ENCODE measurements around the gene ZNF777. TPM values are rescaled to one million over a fixed set of nuclear protein-coding genes. Genes with fewer than 3 reads are reported as not detected.
"Not testable (repeated sequence)": the region's sequence is repeated elsewhere in the genome, so short reads cannot be mapped to it uniquely, and the experiment has no call there.

ZNF777 gene
- total RNA-seq, 1 donor from 2014 or later = 16.2 TPM

- CTCF ChIA-PET = no interaction called here
- intact Hi-C loops (cut with micrococcal nuclease) = no loop called here
- DNase-seq = no peak
- H3K9me3 Mint-ChIP-seq = no peaks in the 10 kb centered on the region
- H3K4me3 Mint-ChIP-seq = peak overlapping the region; percentile 62
- peak overlapping the region; percentile 71 for H3K27ac Mint-ChIP-seq
- POLR2A ChIA-PET = no interaction called here
- ATAC-seq (ENCODE audit: low read depth) = peak; percentile 28
- peaks cover 29% of the 10 kb centered on the region for H3K27me3 Mint-ChIP-seq
- H3K36me3 Mint-ChIP-seq (ENCODE audit: low read depth) = no peaks in the 10 kb centered on the region
- TF ChIP-seq CTCF (IDR thresholded peaks at IDR 0.05) = no peak
- H3K4me1 Mint-ChIP-seq = no peaks in the 10 kb centered on the region
These were observed 45.3 kb downstream of the ZNF777 start for GRCh38 chr7:149415391-149416071.

- Mint-ChIP-seq H3K27ac (peak overlapping the region; percentile 71), H3K36me3 (ENCODE audit: low read depth) (no peaks in the 10 kb centered on the region), H3K4me1 (no peaks in the 10 kb centered on the region), H3K9me3 (no peaks in the 10 kb centered on the region), H3K4me3 (peak overlapping the region; percentile 62), H3K27me3 (peaks cover 29% of the 10 kb centered on the region)
- ATAC-seq (ENCODE audit: low read depth) (peak; percentile 61), DNase-seq (peak; percentile 25)
- no peak for TF ChIP-seq CTCF (IDR thresholded peaks at IDR 0.05)
- POLR2A ChIA-PET = no interaction called here
- intact Hi-C loops (cut with micrococcal nuclease) = no loop called here
- CTCF ChIA-PET = no interaction called here
These were observed 46.0 kb downstream of the ZNF777 start for GRCh38 chr7:149414745-149415390.

GRCh38 chr7:149414171-149414570 lies 46.7 kb downstream of the ZNF777 start:
- intact Hi-C loops (cut with micrococcal nuclease) = no loop called here
- POLR2A ChIA-PET = no interaction called here
- CTCF ChIA-PET = no interaction called here
- DNase-seq (no peak), ATAC-seq (ENCODE audit: low read depth) (no peak)
- H3K36me3 Mint-ChIP-seq (ENCODE audit: low read depth) = no peaks in the 10 kb centered on the region
- H3K9me3 Mint-ChIP-seq = no peaks in the 10 kb centered on the region
- no peaks in the 10 kb centered on the region for H3K4me1 Mint-ChIP-seq
- no peak overlapping the region for H3K27ac Mint-ChIP-seq
- peaks cover 29% of the 10 kb centered on the region for H3K27me3 Mint-ChIP-seq
- no peak for TF ChIP-seq CTCF (IDR thresholded peaks at IDR 0.05)
- H3K4me3 Mint-ChIP-seq = no peak overlapping the region

- DNase-seq; intact Hi-C loops (cut with micrococcal nuclease); H3K4me1 Mint-ChIP-seq; H3K36me3 Mint-ChIP-seq (ENCODE audit: low read depth); ATAC-seq (ENCODE audit: low read depth); H3K27ac Mint-ChIP-seq; H3K9me3 Mint-ChIP-seq; CTCF ChIA-PET; POLR2A ChIA-PET; H3K4me3 Mint-ChIP-seq: not testable (repeated sequence)
- H3K27me3 Mint-ChIP-seq = peaks cover 34% of the 10 kb centered on the region
These were observed 47.8 kb downstream of the ZNF777 start for GRCh38 chr7:149413083-149413482.

- ChIA-PET CTCF (no interaction called here), POLR2A (no interaction called here)
- H3K4me3 Mint-ChIP-seq = no peak overlapping the region
- no peaks in the 10 kb centered on the region for H3K4me1 Mint-ChIP-seq
- intact Hi-C loops (cut with micrococcal nuclease) = no loop called here
- H3K36me3 Mint-ChIP-seq (ENCODE audit: low read depth) = no peaks in the 10 kb centered on the region
- TF ChIP-seq CTCF (IDR thresholded peaks at IDR 0.05) = no peak
- ATAC-seq (ENCODE audit: low read depth) = peak; percentile 47
- peaks cover 28% of the 10 kb centered on the region for H3K27me3 Mint-ChIP-seq
- no peak for DNase-seq
- no peak overlapping the region for H3K27ac Mint-ChIP-seq
- no peaks in the 10 kb centered on the region for H3K9me3 Mint-ChIP-seq
These were observed 51.0 kb downstream of the ZNF777 start for GRCh38 chr7:149409895-149410294.

Data from activated B cell treated with CpG ODN at 0.5 μM for 24 hours (primary cell).